Stimulated activated CD8-positive, alpha-beta memory T cell treated with anti-CD3 and anti-CD28 coated beads, Interleukin-7, amount 100 ng/mL, for 4 hours (primary cell): ENCODE results near the gene UNC13C.

Source experiments
- DNase-seq, 2 donors: peaks; one replicate each; pipeline ENCODE4 v3.0.0-alpha.2; 2020; ENCODE audit warnings: low read depth in 2 of 2

UNC13C gene

GRCh38 chr15:54119051-54119450, 140.8 kb downstream of the UNC13C start:
- DNase-seq: no peak

- no peak for DNase-seq
These were observed 142.8 kb downstream of the UNC13C start for GRCh38 chr15:54120949-54121463.

DNA sequence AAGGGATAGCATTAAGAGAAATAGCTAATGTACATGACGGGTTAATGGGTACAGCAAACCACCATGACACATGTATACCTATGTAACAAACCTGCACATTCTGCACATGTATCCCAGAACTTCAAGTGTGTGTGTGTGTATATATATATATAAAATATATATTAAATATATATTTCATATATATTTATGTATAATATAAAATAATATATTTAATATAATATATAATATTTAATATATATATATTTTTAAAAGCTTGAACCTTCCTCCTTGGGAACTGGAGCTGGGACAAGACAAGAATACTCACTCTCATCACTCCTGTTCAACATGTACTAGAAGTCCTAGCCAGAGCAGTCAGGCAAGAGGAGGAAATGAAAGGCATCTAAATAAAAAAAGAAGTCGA, 149.3 kb downstream of the UNC13C start:
- DNase-seq: no peak

GRCh38 chr15:54131410-54131809, 153.2 kb downstream of the UNC13C start:
- no peak for DNase-seq

- DNase-seq: no peak
These were observed 170.9 kb downstream of the UNC13C start for GRCh38 chr15:54149115-54149531.

DNA sequence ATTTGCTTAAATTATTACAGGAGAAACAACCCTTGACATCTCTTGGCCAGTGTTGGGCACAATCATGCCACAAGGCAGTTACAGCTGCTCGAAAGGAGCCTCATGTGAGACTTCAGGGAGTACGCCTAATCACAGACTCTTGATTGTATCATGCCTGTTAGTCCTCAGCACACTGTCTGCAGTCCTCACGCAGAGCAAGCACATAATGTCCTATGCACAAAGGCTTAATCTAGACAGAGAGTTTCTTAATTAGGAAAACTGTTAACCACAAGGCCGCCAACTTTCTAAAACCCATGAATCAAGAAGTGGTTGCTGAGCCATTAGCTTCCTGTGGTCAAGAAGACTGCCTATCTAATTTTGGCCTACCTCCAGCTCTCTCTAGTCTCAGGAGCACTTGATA, 172.0 kb downstream of the UNC13C start:
- DNase-seq: no peak

- no peak for DNase-seq
These were observed 180.8 kb downstream of the UNC13C start for GRCh38 chr15:54159012-54159411.

DNA sequence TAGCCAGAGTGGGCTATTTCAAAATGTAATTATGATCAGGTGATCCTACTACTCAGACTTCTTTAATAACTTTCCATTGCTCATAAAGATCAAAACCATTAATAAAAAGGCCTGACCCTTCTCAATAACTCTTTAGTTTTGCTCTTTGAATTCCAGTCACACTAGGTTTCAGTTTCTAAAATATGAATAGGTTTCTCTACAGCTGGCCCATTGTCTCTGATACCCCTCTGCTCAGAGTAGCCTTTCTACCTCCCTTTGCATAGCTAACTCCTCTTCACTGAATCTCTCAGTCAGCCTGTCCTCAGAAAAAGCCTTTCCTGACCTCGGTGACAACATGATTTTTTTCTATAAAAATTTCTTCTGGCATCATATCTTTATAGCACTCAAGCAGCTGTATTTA, 209.1 kb downstream of the UNC13C start:
- no peak for DNase-seq

GRCh38 chr15:54197995-54198394, 219.8 kb downstream of the UNC13C start:
- DNase-seq: no peak

DNA sequence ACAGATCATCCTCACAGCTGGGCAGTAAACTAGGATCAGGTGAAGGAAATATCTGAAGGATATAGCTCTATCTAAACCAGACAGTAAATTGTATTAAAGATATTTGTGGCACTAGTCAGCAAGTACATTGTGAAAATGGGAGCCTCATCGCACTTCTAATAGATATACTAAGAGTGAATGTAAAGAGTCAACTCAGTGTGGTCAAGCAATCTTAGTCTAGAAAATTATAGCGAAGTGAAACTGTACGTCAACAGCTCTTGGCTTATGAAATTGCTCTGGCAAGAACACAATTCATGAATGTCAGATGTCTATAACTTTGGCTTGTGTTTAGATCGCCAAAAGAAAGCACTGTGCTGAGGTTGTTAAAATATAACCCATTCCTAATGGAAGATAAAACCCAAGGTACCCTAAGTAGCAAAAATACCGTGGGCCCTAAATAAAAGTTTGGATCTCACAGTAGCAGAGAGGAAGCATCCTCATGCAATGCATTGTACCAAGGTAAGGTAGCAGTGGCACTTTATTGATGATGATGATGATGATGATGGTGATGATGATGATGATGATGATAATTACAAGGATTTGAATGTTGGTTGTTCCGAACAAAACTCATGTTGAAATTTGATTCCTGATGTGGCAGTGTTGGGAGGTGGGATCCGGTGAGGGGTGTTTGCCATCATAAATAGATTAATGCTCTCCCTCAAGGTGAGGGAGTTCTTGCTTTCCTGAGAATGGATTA, 228.5 kb downstream of the UNC13C start:
- no peak for DNase-seq

GRCh38 chr15:54208786-54209185, 230.5 kb downstream of the UNC13C start:
- no peak for DNase-seq

DNA sequence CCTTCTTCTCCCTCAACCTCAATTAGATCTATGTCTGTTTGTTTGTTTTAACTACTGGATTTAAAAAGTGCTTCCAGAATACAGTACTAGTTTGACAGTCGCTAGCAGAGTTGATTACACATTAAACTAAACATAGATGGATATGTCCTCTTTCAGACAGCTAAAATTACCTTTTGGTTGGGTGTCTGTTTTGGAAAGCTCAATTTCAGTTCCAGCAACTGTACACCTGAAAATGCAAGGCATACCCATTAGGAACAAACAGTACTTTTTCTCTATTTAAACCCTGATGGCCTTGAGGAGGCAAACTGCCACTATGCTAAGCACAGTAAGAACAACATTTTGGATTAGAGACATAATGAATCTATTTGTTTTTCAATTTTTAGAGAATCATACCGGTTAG, 234.4 kb downstream of the UNC13C start:
- DNase-seq: no peak

DNA sequence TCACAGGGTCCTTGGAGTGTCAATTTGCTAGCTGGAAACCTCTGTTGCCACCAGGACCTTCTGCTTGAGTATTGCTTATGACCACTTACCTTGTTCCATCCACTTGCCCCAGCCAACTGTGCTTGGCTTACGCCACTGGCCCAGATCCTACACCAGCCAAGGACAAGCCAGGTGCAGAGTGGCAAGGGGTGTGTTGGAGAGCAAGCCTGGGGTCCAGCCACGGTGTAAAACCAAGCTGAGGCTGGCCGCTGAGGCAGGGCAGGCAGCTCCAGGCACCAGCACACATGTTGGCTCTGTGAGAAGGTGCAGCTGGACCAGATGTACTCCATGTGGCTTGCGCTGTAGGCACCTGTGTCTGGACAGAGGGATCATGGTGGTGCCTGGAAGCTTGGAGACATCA, 248.2 kb downstream of the UNC13C start:
- DNase-seq: no peak

DNA sequence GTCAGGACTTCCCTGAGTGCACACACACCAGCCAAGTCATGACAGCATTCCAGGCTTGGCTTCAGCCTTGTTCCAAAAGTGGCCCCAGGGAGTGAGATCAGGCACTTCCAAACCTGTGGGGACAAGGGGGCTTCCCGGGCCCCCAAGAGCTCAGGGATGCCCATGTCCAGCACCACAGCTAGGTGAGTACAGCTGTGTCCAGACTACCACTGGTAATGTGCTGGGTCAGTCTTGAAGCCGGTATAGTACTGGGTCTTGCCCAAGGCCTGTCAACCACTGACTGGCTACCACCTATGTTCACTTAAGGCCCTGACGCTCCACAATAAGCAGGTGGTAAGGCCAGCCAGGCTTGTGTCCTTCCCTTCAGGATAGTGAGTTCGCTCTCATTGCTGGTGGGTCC, 249.3 kb downstream of the UNC13C start:
- DNase-seq: no peak

DNA sequence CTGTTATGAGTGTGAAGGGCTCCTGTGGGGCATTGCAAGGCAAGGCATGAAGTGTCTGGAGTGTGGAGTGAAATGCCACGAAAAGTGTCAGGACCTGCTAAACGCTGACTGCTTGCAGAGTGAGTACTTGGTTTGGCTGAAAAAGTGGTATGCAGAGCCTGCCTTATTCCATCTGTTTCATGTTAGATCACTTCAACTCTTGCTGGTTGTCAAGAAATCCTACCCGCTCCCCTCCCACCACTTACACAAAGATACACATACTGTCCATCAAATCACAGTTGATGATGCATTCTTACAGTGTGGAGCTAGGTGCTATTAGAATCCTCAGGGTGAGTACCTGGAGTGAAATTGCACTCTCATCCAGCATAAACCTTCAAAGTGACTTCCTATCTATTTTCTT, 272.1 kb downstream of the UNC13C start:
- DNase-seq: no peak

GRCh38 chr15:54256190-54256589, 277.9 kb downstream of the UNC13C start:
- DNase-seq: no peak

DNA sequence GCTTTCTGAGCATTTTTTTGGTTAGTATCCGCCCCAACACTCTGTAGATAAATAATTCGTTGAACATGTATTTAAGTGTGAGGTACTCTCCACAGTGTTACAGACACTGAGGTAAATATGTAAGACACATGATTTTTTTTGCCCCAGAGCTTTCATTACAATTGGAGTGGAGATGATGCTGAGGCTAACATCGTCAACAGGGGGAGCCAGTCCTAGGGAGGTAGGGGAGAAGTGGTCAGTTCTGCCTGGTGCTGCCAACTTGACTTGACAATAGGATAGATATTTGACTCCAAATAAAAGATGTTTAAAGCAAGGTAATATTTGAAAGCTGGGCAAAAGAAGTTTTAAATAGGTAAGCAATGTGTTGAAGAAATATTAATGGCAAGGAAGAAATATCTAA, 295.7 kb downstream of the UNC13C start:
- no peak for DNase-seq

DNA sequence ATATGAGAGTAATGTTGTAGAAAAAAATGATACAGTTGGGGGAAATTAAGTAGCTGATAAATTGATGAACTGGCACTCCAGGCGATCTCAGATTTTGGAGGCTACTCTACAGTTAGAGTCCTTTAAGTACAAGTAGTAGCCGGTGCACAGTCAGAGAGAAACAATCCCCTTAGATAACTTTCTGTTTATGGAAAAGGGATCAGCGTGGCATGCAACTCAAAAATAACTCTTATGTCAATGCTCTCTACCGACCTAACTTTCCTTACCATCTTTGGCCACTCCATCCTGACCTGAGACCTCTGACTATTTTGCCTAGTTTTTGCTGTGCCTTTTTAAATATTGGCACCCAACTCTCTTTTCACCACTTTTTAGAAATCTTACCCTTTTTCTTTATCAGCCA, 299.6 kb downstream of the UNC13C start:
- DNase-seq: no peak

DNA sequence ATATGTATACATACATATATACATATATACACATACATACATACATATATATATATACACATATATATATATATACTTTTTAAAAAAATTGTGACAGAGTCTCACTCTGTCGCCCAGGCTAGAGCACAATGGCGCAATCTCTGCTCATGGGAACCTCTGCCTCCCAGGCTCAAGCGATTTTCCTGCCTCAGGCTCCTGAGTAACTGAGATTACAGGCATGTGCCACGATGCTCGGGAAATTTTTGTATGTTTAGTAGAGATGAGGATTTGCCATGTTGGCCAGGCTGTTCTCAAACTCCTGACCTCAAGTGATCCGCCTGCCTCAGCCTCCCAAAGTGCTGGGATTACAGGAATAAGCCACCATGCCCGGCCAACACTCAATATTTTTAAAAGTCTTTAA, 302.5 kb downstream of the UNC13C start:
- no peak for DNase-seq

- DNase-seq: no peak
These were observed 304.1 kb downstream of the UNC13C start for GRCh38 chr15:54282228-54282836.

DNA sequence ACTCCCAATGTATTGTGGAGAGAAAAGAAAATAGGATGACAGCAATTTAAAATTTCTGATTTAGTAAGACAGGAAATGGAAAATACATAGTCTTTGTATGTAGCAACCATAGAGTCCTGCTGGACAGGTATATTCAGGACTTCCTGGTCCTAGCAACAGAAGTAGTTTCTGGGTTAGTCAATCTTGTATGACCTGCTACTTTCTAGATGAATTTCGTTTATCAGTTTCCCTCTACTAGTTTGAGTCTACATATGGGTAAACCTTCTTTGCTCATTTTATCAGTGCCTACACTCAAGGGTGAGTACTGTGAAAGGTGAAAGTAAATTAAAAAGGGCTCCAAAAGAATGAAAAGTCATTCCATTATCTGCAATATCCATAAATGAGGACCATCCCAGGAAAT, 309.8 kb downstream of the UNC13C start:
- DNase-seq: no peak

DNA sequence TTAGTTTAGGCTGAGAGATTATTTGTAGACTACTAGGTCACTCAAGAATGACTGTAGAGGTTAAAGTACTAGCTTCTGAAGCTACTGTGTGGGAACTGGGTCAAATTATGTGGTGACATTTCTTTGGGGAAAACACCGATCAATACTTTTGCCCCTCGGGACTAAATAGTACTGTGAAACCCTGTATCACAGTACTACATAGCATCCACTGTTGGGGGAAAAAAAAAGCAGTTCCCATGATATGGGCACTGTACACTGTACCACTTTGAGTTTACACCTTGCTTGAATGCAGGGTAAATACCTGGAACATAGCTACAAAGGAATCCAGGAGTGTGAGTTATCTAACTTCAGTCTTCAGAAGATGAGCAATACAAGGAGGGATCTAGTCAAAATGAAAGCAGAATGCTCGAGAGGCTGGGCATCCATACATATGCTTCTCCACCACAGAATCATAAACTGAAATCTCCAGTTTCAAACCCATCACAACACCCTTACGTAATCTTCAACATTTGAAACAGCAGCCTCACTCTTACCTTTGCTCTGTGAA, 311.4 kb downstream of the UNC13C start:
- no peak for DNase-seq

DNA sequence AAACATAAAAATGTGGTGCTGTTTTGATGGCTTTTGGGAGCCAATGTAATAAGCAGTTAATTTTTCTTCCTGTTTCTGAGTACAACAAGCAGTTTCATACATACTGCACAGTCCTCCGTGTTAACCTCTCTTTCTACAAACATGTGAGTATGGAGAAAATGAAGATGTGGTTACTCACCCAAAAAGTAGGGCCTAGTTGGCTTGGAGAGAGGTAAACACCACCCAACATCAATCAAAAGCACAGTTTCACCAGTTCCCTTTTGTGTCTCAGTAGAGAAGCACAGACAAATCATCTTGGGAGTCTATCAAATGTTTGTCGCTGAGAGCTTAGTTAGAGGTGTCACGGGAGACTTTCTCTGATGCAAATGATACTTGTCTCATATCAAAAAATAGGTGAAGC, 320.2 kb downstream of the UNC13C start:
- no peak for DNase-seq
